Vagina (tissue), 2 donors: ENCODE results near the gene FAM117A. TPM values are rescaled to one million over a fixed set of nuclear protein-coding genes. Genes with fewer than 3 reads are reported as not detected.
A peak's percentile ranks its signal among the peaks of the same experiment; 100 is the strongest.

Source experiments
- DNase-seq, 2 donors: peaks; one replicate each; pipeline ENCODE4 v3.0.0-alpha.2; 2017; ENCODE audit errors: extremely low spot score in 2 of 2
- H3K27ac ChIP-seq: fragments of 200-600 bp; sonication (generic); one replicate; pipeline ENCODE4 v1.5.1; 2019
- H3K27me3 ChIP-seq: fragments of 200-600 bp; sonication (generic); one replicate; pipeline ENCODE4 v1.5.1; 2019
- H3K36me3 ChIP-seq, 2 donors: fragments of 200-600 bp; sonication (generic); one replicate each; pipeline ENCODE4 v1.5.1; 2017 to 2019
- H3K4me1 ChIP-seq: fragments of 200-600 bp; sonication (generic); one replicate; pipeline ENCODE4 v1.5.1; 2019
- H3K4me3 ChIP-seq, 2 donors: fragments of 200-600 bp; sonication (generic); 1 replicate in 1 of 2; 2 replicates in 1 of 2; pipeline ENCODE4 v1.5.1; 2016 to 2019
- H3K9me3 ChIP-seq: fragments of 200-600 bp; sonication (generic); one replicate; pipeline ENCODE4 v1.5.1; 2019
- CTCF ChIP-seq, 3 experiments: fragments of 450-650 bp in 2 of 3; fragments of 200-600 bp in 1 of 3; sonication (generic) in 1 of 3; IDR thresholded peaks; one replicate each; pipeline ENCODE4 v1.5.1; 2017 to 2019; ENCODE audit warnings: antibody characterized with exemption in 3 of 3, mild to moderate bottlenecking in 2 of 3, moderate library complexity in 2 of 3
- POLR2A ChIP-seq, 2 donors: fragments of 450-650 bp; IDR thresholded peaks; one replicate each; pipeline ENCODE4 v1.6.1; 2017; ENCODE audit warnings: antibody characterized with exemption in 2 of 2, mild to moderate bottlenecking in 2 of 2, moderate library complexity in 2 of 2
- POLR2AphosphoS5 ChIP-seq, 2 donors: sonication (generic); formaldehyde crosslinking; IDR thresholded peaks; one replicate each; pipeline ENCODE4 v1.9.0; 2017; ENCODE audit warnings: antibody characterized with exemption in 2 of 2, mild to moderate bottlenecking in 2 of 2, low read depth in 1 of 2; ENCODE audit not compliant: insufficient read depth in 1 of 2
- intact Hi-C: fragments of 100-400 bp; cut with DNase I; formaldehyde crosslinking; loops from one replicate; pipeline ENCODE4 v1.15.1; 2023
- total RNA-seq: library from RNA; depleted of rRNA; stranded (reverse); fragments of >200 nt; gene quantifications from one replicate; pipeline ENCODE4 v1.2.3, GENCODE V29; 2016

FAM117A gene
- total RNA-seq, 1 donor from 2014 or later: 15.7 TPM

- TF ChIP-seq POLR2A (IDR thresholded peaks at IDR 0.05): no peak
- TF ChIP-seq CTCF (IDR thresholded peaks at IDR 0.05): no peak
- no peak for TF ChIP-seq POLR2AphosphoS5 (IDR thresholded peaks at IDR 0.05; ENCODE audit: insufficient read depth in 1 of 2, low read depth in 1 of 2)
- Histone ChIP-seq H3K4me1 (peaks cover 44% of the 10 kb centered on the region), H3K36me3 (no peaks in the 10 kb centered on the region), H3K9me3 (no peaks in the 10 kb centered on the region), H3K4me3 (no peak overlapping the region), H3K27me3 (no peaks in the 10 kb centered on the region), H3K27ac (peak overlapping the region; percentile 20)
- no peak for DNase-seq
- intact Hi-C loops: no loop called here
Observed at GRCh38 chr17:49757151-49757777, 6.7 kb downstream of the FAM117A start.

GRCh38 chr17:49756323-49757150 lies 7.4 kb downstream of the FAM117A start:
- no peak for DNase-seq
- Histone ChIP-seq H3K36me3 (no peaks in the 10 kb centered on the region), H3K4me1 (peaks cover 37% of the 10 kb centered on the region), H3K9me3 (no peaks in the 10 kb centered on the region), H3K27ac (peak overlapping the region; percentile 20), H3K4me3 (no peak overlapping the region), H3K27me3 (no peaks in the 10 kb centered on the region)
- TF ChIP-seq CTCF (IDR thresholded peaks at IDR 0.05): no peak
- no peak for TF ChIP-seq POLR2A (IDR thresholded peaks at IDR 0.05)
- TF ChIP-seq POLR2AphosphoS5 (IDR thresholded peaks at IDR 0.05; ENCODE audit: insufficient read depth in 1 of 2, low read depth in 1 of 2): no peak
- intact Hi-C loops: no loop called here

GRCh38 chr17:49755663-49756283 lies 8.2 kb downstream of the FAM117A start:
- Histone ChIP-seq H3K27me3 (no peaks in the 10 kb centered on the region), H3K4me3 (no peak overlapping the region), H3K27ac (no peak overlapping the region), H3K36me3 (no peaks in the 10 kb centered on the region), H3K9me3 (no peaks in the 10 kb centered on the region), H3K4me1 (peaks cover 29% of the 10 kb centered on the region)
- intact Hi-C loops: no loop called here
- TF ChIP-seq CTCF (IDR thresholded peaks at IDR 0.05) (no peak), POLR2AphosphoS5 (IDR thresholded peaks at IDR 0.05; ENCODE audit: insufficient read depth in 1 of 2, low read depth in 1 of 2) (no peak), POLR2A (IDR thresholded peaks at IDR 0.05) (no peak)
- no peak for DNase-seq

GRCh38 chr17:49753959-49754391 lies 10.0 kb downstream of the FAM117A start:
- no peak for DNase-seq
- H3K4me1 ChIP-seq: peaks cover 38% of the 10 kb centered on the region
- no peak overlapping the region for H3K4me3 ChIP-seq
- intact Hi-C loops: no loop called here
- TF ChIP-seq POLR2AphosphoS5 (IDR thresholded peaks at IDR 0.05; ENCODE audit: insufficient read depth in 1 of 2, low read depth in 1 of 2): peak in 1 of 2 donors; percentile 25
- TF ChIP-seq POLR2A (IDR thresholded peaks at IDR 0.05): no peak
- H3K9me3 ChIP-seq: no peaks in the 10 kb centered on the region
- no peaks in the 10 kb centered on the region for H3K36me3 ChIP-seq
- no peak overlapping the region for H3K27ac ChIP-seq
- no peaks in the 10 kb centered on the region for H3K27me3 ChIP-seq

- DNase-seq: no peak
- Histone ChIP-seq H3K4me1 (peaks cover 38% of the 10 kb centered on the region), H3K4me3 (no peak overlapping the region), H3K27ac (no peak overlapping the region), H3K9me3 (no peaks in the 10 kb centered on the region), H3K36me3 (no peaks in the 10 kb centered on the region), H3K27me3 (no peaks in the 10 kb centered on the region)
- intact Hi-C loops: no loop called here
- TF ChIP-seq CTCF (IDR thresholded peaks at IDR 0.05) (no peak), POLR2A (IDR thresholded peaks at IDR 0.05) (no peak), POLR2AphosphoS5 (IDR thresholded peaks at IDR 0.05; ENCODE audit: insufficient read depth in 1 of 2, low read depth in 1 of 2) (no peak)
Observed at GRCh38 chr17:49752508-49752907, 11.4 kb downstream of the FAM117A start.
